GM12892 (cell line): ENCODE results near the gene HK1.

Experiments used
- POLR2A ChIP-seq: IDR thresholded peaks from 2 replicates; pipeline ENCODE4 v1.6.1; 2011; ENCODE audit warnings: low read depth, low read length, control low read depth
- POLR2AphosphoS5 ChIP-seq: IDR thresholded peaks from 2 replicates; pipeline ENCODE4 v1.6.1; 2011; ENCODE audit warnings: low read depth, low read length, control low read depth
- TAF1 ChIP-seq: IDR thresholded peaks from 2 replicates; pipeline ENCODE4 v1.6.1; 2011; ENCODE audit warnings: low read depth, mild to moderate bottlenecking, control low read depth, low read length, borderline replicate concordance

DNA sequence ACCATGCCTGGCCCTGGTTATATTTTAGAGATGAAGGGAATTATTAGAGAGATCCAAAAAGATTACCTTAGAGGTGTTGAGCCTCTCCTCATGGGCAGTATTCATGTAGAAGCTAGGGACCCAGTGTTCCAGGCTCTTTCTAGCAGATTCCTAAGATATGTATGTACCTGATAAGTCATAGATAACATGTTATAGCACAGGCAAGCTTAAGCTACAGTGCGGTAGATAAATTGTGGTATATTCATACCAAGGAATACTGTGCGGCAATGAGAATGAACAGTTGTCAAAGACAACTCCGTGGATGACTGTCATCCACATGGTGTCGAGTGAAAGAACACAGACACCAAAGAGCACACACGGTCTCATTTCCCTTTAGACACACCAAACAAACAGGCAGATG lies 85.4 kb downstream of the HK1 start:
- TF ChIP-seq POLR2A = no peak
- no peak for TF ChIP-seq POLR2AphosphoS5
- no peak for TF ChIP-seq TAF1
